NCI-H2171 treated with DMSO at 0.1 percent for 48 hours (cell line): ENCODE measurements around the gene PCDHGC4.

ENCODE experiments used
- DNase-seq: peaks from one replicate; lab custom pipeline; 2025; lab: John Stamatoyannopoulos, UW

PCDHGC4 gene

DNA sequence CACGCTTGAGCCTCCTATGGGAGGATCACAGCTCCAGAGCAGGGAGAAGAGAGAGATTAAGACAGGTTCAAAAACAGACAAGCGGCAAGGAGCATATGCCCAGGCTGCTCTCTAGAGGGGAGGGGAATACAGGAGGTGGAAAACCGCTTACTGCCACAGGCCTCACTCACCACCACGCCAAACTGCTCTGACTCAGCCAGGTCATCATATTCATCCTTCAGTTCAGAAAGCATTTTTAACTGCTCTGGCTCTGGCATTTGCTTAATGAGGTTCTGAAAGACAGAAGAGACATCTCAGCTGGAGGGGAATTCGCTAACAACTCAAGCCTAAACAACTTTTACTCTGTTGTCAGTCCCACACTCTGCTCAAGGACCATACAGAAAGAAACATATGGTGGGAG, 44.2 kb downstream of the PCDHGC4 start:
- DNase-seq: no peak

DNA sequence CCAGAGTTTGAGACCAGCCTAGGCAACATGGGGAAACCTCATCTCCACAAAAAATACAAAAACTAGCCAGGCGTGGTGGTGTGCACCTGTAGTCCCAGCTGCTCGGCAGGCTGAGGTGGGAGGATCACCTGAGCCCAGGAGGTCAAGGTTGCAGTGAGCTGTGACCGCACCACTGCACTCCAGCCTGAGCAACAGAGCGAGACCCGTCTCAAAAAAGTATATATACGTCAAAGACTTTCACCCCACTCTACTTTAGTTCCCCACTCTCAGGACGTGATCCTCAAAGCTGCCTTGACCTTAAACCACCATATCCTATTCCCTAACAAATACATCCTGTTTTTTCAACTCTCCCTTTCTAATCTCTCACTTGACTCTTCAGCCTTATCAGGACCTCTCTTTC, 45.0 kb downstream of the PCDHGC4 start:
- no peak for DNase-seq

DNA sequence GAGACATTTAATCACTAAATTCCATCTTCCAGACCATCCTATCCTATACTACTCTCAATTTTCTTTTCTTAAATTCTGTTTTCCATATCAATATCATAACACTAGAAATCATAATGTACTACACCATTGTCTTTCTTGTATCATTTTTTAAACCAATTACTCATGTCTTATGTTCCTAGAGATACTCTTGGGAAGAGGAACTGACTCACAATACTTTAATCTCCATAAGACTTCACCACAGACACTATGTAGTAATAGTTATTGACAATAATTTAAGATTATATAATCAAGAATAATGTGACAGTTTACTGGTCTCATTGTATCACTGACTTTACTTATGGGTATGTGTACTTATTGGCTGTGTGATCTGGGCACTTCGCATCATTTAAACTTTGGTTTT, 47.9 kb downstream of the PCDHGC4 start:
- DNase-seq: no peak

DNA sequence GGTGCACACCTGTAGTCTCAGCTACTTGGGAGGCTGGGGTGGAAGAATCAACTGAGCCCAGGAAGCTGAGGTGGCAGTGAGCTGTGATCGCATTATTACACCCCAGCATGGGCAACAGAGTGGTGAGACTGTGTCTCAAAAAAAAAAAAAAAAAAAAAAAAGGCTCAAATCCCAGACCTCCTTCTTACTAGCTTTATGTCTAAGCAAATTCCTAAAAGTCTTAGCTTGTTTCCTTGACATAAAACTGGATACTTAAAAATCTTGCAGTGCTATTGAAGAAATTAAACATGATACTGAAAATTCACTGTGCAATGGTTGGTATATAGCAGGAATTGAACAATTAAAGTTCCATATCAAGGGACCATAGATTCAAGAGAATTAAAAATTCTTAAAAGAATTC, 49.1 kb downstream of the PCDHGC4 start:
- DNase-seq: no peak

DNA sequence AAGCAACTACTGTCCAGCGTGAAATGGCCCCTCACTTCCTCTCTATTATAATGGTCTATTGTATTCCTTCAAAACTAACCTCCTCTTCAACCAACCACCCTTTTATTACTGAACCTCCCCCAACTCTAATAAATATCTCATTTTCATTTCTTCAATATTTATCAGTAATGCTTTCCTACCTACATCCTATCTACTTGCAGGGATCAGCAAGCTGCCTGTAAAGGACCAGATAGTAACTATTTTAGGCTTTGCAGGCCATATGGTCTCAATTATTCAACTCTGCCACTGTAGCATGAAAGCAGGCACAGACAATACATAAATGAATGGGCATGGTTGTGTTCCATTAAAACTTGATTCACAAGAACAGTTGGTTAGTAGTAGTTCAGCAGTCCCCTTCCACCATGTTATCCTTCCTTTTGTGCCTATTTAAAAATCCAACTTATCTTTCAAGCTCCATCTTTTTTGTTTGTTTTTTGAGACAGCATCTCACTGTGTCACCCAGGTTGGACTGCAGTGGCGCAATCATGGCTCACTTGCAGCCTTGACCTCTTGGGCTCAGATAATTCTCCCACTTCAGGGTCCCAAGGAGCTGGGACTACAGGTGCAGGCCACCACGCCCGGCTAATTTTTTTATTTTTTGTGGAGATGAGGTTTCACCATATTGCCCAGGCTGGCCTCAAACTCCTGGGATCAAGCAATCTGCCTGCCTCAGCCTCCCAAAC, 49.8 kb downstream of the PCDHGC4 start:
- DNase-seq: peak; percentile 2
